NCI-H82 treated with DMSO at 0.1 percent for 48 hours (cell line): ENCODE results near the gene ADAD2.

Experiments used
- DNase-seq: peaks from one replicate; lab custom pipeline; 2025; ENCODE audit not compliant: unreplicated experiment; lab: John Stamatoyannopoulos, UW

Gene ADAD2

DNA sequence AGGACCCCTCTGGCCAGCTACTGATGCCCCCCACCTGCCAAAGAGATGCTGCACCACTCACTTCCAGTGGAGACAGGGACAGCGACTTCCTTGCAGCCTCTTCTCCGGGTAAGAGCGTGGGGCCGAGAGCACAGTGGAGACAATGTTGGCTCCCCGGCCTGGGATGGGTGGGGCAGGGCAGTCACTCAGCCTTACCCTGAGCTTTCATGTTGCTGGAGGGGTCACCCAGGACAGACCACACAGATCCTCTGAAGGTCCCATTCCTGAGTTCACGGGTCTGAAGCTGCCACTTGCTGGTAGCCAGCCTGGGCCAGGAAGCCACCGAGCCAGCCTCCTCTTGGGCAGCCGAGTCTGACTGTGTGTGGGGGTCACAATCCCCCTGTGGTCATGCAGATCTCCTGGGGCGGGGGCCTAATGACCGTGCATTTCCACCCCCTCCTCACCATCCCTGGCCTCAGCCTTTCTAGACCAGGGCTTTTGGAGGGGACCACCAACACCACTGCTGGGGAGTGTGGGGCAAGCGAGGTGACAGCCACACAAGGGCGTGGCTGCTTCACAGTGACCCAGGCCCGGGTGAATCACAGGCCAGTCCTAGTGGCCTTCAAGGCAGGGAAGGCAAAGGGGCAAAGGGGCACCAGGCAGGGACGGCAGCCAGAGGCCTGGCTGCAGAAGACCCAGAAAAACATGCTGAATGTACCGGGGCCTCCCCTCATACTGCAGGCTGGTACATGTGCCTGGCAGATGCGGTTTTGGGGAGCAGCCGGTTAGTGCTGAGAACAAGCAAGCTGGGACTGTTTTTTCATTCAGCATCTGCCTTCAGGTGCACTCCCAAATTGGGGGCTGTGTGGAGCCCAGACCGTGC, 14.5 kb upstream of the ADAD2 start:
- DNase-seq, result no peak

DNA sequence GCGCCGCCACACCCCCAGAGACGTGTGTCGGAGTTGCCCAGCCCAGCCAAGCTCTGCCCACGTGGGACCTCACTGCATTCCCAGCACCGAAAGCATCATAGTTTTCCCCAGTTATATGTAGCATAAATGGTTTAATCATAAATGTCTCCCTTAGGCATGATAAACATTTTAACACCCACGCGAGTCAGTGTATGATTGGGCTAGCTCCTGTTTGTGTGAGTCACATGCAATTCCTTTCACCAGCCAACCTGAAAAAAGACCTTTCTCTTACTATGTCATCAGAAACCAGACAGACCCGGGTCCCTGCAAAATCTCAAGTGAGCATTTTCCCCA, 13.2 kb upstream of the ADAD2 start:
- no peak for DNase-seq

DNA sequence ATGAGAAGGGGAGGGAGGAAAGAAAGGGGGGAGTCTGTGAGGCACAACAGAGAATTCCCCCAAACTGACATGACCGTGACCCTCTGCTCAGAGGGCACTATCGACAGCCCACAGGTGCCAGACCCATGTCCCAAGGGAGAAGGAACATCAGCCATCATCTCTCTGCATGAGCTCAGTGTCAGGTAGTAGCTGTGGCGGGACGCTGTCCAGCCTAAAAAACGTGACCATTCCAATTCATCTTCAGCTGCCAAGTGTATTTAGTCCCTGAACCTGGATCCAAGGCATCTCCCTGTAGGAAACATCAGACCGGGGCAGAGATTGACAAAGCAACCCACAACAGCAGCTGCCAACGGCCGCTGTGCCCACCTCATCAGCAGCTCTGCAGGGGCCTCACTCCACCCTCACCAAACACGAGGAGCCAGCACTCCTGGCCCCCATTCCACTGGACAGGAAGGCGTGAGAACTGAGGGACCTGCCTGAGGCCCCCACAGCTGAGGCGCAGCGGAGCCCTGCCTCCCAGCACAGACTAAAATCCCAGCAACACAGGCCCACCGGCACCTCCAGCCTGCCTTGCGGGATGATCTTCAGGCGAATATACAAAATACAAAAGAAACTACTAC, 12.7 kb upstream of the ADAD2 start:
- DNase-seq, result no peak

DNA sequence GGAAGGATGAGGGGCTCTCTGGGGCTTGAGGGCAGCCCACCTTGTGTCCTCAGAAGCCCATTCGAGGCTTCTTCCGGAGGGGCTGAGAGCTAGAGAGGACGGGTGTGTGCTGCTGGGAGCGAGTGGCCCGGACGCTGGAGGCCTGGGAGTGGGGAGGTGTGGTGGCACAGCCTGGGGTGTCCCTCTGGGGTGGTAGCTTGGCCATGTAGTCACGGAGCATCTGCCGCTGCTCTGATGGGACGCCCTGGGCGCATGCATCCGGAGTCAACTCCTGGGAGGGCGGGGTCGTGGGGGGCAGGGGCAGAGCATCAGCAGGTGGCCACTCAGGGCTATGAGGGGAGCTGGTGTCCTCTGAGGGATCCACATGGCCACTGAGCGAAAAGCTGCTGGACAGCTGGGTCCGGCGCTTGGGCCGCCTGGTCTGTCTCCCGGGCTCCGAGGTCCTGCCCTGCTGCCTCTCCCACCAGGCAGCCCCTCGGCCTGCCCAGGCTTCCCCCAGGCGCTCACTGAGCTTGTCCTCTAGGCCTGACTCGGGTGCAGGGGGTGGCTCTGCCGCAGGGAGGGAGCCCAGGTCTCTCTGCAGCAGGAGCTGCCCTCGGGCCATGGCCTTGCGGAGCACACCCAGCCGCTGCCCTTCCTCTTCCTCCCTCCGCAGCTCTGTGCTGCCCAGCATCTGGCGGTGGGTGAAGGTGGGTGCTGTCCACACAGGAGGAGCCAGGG, 11.9 kb upstream of the ADAD2 start:
- no peak for DNase-seq

DNA sequence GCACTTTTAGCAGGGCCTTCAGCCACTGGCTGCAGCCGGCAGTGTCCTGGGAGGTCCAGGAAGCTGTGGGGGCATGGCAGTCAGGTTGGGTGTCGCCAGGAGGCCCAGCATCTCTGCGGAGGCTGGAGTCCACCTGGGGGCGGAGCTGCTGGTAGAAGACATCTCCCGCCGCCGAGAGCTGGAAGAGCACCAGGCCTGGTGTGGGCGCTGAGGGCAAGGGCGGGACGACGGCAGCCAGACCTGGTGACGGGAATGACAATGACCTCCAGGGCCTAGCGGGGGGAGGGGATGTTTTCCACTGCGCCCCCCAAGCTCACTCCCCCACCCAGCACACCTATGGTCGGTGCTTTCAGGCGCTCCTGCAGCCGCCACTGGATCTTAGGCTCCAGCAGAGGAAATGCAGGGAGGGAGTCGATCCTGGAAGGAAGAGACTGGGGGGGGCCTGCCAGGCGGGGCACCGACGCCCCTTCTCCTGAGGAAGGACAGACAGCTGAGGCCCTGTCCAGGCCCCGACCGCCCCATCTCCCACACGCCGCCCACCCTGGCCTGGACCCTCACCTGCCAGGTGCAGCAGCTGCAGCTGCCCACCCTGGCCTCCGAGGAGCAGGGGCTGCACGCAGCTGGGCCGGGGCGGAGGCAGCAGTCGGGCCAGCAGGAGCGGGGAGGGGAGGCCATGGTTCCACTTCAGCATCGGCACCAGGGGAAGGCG, 11.2 kb upstream of the ADAD2 start:
- DNase-seq, result no peak

DNA sequence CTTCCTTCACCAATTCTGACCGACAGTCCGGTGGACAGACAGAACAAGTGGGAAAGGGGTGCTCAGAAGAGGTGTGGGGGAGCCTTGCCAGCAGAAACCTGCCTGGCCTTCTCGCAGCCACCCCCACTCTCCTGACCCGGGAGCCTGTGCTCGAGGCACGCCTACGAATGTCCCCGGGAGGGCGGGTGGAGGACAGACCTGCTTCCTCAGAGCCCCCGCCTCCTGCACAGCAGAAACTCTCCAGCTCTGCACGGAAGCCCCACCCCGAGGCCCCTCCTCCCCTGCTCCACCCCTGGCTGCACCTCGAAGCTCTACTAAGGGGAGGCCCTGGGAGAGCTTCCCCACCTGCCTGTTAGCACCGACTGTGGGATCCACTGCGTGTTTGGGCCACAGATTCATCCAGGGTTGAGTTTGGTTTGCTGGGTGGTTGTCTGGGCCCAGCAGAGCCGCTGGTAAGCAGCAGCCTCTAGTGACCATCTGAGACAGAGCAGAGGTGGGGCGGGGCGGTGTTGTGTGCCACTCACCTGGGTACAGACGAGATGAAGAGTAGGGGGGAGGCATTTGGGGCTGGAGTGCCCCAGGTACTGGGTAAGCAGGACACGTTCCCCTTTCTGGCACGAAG, 10.3 kb upstream of the ADAD2 start:
- no peak for DNase-seq

DNA sequence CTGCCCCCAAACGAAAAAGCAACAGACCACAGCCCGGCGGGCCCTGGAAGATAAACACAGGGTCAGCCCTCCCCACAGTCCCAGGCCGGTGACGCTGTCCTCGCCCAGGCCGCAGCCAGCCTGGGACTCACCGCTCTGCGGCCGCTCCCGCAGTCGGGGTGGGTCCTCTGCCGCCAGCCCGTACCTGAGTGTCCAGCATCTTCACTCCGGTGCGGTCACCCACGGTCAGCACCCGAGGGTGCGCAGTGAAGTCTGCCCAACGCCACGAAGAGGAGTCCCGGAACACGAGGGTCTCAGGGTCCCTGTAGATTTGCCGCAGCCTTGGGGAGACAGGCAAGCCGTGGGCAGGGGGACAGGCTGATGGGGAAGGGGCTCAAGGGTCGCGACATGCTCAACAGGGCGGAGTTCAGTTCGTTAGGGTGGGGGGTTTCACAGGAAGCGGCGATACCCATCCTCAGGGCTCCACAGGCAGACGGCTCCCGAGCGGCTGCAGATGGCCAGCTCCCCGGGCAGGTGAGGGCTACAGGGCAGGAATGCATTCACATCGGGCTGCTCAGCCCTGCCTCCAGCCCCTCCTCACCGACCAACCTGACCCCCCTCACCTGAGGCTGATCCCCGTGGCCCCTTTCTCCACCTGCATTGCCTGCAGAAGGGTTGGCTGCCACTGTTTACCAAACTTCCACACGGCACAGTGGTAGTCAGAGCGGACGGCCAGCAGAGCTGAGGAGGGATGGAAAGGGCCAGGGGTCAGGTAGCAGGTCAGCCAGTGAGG, 9.6 kb upstream of the ADAD2 start:
- DNase-seq, result no peak

DNA sequence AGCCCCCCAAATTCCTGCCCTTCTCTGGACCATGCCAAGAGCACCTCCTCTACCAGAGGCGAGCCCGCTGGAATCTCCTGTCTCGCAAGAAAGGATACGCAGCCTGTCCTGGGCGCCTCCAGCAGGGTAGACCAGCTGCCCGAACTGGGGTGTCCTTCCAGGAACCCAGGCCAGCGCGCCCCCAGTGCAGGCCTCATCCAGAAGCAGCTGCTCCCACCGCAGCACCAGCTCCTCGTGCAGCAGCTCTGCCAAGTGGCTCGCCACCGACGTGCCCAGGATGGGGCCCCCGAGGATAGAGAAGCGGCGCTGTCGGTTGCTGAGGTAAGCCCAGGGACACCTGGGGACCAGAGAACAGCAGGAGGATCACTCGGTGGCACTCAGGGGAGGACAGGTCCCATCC, 8.9 kb upstream of the ADAD2 start:
- no peak for DNase-seq

DNA sequence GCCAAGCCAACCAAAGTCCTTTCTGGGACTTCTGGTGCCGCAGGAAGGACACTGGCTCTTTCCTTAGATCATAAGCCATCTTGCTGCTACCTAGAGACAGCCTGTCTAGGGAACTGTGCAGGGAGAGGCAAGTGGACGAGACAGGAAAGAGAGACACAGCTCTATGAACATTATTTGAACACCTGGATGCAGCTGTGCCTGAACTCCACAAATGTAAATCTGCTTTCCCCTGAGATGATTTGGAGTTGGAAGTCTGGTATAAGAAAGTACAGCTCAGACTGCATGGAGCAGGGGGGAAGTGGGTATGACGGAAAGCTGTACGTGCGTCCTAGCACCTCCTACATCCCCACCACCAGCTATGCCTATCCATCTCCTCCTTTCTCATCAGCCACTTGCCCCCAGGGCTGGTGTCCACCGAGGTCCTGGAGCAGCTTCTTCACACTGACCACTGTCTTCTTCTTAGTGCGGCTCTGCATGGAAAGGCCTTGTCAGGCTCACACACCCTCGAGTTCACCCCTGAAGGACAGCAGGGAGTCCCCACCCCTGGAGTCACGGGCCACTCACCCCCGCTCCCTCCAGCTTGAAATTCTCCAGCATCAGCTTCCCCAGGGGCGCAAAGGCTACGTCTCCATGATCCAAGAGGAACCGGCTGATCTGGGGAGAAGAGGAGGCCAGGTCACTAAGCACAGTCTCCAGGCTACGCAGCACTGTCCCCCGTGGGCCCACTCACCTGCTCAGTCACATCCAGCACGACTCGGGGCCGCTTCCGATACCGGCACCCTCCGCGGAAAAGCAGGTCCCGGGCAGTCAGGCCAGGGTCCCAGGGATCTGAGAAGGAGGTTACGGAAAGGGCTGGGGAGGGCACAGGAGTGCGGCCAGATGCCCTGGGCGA, 8.0 kb upstream of the ADAD2 start:
- DNase-seq, result no peak

DNA sequence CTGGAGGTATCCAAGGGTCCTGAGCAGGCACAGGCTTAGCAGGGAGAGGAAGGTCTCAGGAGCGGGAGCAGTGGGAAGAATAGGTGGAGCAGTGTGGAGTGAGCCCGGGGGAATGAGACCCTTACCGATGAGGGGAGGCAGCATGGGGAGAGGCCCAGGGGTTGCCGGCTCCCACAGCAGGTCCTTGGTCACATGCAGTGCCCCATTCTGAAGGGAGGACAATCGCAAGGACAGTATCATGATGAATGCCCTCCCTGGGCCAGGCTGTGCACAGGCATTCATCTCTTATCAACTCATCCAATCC, 7.4 kb upstream of the ADAD2 start:
- DNase-seq, result no peak

DNA sequence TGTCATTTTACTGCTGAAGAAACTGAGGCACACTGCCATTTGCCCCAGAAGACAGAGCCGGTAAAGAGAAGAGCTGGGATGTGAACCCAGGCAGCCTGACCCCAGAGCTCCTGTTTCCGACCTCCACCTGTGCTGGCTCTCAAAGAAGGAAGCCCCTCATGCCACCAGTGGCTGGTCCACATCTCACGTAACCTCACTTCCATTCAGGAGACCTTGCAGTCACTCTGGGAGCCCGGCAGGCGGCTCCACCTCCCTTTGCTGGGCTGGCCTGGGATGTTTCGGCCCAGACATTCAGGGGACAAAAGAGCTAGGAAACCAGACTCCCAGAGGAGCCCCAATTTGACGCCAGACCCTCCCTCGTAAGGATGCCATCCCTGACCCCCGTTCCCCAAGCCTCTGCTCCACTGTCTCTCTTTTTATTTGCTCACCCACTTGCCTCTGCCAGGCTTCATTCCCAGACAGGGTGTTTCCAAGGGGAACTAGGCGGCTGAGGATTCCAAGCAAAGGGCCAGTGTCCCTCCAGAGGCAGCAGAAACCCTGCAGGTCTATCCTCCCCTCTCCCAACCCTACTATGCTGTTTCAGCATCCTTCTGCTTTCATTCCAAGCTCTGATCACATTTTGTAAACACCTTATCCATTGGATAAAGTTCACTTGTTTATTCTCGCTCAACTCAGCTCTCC, 6.9 kb upstream of the ADAD2 start:
- DNase-seq, result no peak

DNA sequence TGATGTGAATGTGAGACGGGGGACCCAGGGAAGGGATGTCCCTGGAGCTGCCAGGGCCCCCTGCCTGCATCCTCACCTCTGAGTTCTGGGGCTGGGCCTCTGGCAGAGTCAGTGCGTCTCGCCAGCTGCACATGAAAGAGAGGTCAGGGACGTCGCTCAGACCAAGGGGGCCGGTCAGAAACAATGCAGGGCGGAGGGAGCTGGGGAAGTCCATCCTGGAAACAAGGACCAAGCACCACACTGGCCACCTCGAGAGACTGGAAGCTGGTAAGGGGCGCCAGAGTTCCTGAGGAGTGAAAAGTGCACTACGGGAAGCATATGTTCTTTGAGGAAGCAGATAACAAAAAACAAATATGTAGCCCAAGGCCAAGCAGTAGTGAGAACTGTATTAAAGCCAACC, 6.2 kb upstream of the ADAD2 start:
- DNase-seq, result no peak

DNA sequence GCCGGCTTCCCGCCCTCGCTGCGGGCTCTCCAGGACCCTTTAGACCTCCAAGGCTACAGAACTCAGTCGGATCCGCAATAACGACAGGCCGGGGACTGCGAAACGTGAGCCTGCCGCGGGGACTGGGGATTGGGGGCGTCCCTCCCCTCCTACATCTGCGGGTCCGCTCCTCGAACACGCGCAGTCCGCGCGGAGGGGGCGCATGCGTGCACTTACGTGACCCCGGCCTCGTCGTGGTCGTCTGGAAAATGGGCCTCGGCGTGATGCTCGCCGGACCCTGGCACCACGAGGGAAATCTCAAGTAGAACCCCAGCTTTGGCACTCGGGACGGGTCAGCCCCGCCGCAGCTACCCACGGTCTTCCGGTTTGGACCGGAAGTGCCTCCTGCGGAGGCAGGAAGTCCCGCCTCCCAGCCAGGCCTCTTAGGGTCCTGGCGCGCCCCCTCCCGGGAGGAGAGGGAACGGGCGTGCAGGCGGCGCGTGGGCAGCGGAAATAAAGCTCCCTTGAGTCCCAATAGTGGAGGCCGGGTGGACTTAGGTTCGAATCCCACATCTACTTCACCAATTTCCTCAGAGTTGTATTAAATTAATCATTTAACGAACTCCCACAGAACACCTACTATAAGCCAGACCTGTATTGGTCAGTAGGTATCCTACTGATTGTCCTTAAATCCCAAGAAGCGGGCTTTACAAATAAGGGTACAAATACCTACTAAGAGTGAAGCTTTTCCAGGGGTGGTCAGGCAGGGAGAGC, 4.1 kb upstream of the ADAD2 start, which contains the start of gene TAF1C:
Gene TAF1C, minus strand, starts transcription at position 373 of the 753 bp plus-strand sequence. CDS start 2,069 bp downstream, outside the sequence.
- DNase-seq, result peak; percentile 47

DNA sequence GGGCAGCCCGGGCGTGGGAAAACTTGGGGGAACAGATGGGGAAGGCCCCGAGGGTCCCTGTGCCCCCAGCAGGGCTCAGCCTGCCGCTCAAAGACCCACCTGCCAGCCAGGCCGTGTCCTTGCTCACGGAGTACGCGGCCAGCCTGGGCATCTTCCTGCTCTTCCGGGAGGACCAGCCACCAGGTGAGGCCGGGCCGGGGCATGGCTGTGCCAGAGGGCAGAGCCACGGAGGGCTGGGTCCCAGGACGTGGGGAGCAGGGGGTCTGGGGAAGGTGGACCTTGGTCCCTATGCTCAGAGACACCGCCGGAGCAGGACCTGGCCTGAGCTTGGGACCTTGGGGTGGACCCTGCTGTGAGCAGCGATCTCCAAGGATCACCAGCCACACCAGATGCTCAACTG, 509 bp downstream of the ADAD2 start:
- no peak for DNase-seq

DNA sequence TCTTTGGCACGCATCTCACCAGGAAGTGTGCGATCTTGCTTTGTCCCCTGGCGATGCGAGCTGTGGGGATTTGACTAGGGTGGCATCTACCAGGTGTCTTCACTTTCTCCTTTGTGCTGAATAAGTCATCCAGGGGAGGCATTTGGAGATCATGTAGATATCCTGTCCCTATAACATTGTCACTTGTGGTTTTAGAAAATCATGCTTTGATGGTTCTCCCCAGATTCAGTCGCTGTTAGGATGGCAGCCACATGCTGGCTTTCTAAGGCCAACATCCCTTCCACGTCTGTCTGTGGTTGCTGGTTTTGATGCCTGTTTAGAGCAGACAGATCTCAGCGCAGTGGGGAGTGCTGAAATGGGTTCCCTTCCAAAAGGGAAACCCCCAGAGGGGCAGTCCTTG, 2.5 kb downstream of the ADAD2 start:
- DNase-seq, result no peak

DNA sequence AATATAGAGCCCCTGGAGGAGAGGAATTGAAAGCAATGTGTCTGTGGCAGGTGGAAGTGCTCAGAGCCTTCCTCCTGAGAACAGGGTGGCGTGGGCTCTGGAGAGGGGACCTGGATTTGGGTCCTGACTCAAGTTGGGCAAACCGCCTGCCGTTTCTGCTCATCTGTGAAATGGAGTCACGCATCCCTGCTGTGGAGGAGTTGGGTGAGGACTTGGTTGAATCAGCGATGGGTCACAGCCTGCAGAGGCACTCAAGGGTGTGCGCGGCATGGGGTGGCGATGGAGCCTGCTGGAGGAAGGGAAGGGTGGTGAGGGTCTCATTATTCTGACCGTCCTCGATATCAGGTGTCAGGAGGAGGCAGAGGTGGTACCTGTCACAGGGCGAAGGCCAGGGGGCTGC, 3.1 kb downstream of the ADAD2 start:
- DNase-seq, result no peak

DNA sequence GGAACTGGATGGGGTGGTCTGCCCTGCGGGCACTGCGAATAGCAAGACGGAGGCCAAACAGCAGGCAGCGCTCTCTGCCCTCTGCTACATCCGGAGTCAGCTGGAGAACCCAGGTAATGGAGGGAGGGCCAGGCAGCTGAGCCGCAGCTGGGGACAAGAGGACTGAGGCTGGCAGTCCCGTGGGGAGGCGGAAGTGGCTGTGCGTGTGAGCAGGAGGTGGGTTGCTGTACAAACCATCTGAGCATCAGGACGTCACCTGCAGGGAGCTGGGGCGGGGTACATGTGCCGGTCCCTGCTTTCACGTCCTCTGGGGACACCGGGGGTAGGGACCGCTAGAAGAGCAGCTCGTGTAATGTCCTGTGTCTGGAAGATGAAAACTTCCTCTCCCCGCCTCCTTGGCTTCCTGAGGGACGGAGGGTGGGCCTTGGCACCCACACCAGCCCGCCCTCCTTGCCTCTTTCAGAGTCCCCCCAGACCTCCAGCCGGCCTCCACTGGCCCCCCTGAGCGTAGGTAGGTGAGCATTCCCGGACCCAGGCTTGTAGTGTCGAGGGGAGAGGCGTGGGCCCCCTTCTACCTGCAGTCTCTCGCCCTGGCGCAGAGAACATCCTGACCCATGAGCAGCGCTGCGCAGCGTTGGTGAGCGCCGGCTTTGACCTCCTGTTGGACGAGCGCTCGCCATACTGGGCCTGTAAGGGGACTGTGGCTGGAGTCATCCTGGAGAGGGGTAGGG, 3.7 kb downstream of the ADAD2 start:
- no peak for DNase-seq
